Measurements from ENCODE around the gene PHF1. TPM values are rescaled to one million over a fixed set of nuclear protein-coding genes. Genes with fewer than 3 reads are reported as not detected.

Gene PHF1
- total and polyA plus RNA-seq, 2 of the 13 experiments (the other 11 are each of a cell fraction or from before 2014, with no cell fraction given), result 25.4 to 61.9 TPM

DNA sequence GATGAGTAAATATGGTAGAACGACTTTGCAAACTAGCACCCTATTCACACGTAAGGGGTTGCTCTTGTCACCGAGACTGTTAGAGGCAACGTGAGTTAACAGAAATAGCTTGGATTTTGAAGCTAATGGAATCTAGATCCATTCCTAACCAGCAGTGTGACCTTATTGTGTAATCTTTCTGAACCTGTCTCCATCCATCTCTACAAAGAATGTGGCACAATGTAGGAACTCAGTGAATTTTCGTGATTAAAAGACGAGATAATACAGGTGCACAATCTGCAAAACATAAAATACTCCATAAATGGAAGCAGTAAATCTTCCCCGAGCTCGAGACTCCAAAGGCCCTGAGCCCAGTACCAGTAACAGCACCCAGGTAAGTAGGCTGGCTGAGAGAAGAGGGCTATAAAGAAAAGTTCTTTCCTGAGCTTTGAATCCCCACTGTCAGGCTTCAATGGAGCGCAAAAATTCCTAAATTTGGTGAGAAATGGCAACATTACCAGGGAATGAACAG is 20.0 kb upstream of the PHF1 start (continued):
- TF ChIP-seq GABPB1 (CRISPR knock-in tag; IDR thresholded peaks at IDR 0.05) (no peak), ZNF841 (CRISPR knock-in tag; IDR thresholded peaks at IDR 0.05; ENCODE audit: borderline replicate concordance) (no peak), ZNF329 (CRISPR knock-in tag; IDR thresholded peaks at IDR 0.05; ENCODE audit: low read depth) (no peak), ZNF781 (CRISPR knock-in tag; IDR thresholded peaks at IDR 0.05; ENCODE audit: borderline replicate concordance, not compliant biosample characterization) (no peak), SIX1 (CRISPR knock-in tag; IDR thresholded peaks at IDR 0.05; ENCODE audit: borderline replicate concordance) (no peak), ZBTB34 (CRISPR knock-in tag; IDR thresholded peaks at IDR 0.05) (no peak), MXD4 (CRISPR knock-in tag; IDR thresholded peaks at IDR 0.05) (no peak), TSC22D2 (CRISPR knock-in tag; IDR thresholded peaks at IDR 0.05; ENCODE audit: borderline replicate concordance) (no peak), CBX2 (IDR thresholded peaks at IDR 0.05; ENCODE audit: low read depth, low read length) (no peak), CBX2 (CRISPR knock-in tag; IDR thresholded peaks at IDR 0.05; ENCODE audit: low read depth) (no peak), ZNF235 (CRISPR knock-in tag; IDR thresholded peaks at IDR 0.05; ENCODE audit: borderline replicate concordance) (no peak), NR2F6 (IDR thresholded peaks at IDR 0.05) (no peak), NR2F6 (CRISPR knock-in tag; IDR thresholded peaks at IDR 0.05) (no peak), ZNF607 (CRISPR knock-in tag; IDR thresholded peaks at IDR 0.05; ENCODE audit: borderline replicate concordance) (0 out of 2 replicates have a peak, but pooled peaks have one; percentile 93), ZNF510 (CRISPR knock-in tag; IDR thresholded peaks at IDR 0.05; ENCODE audit: low read depth) (no peak; the same call in 1 of the 2 replicates), ZEB1 (IDR thresholded peaks at IDR 0.05; ENCODE audit: insufficient replicate concordance, low read depth) (peak; percentile 40)
- TF ChIP-seq, protein P1, sequence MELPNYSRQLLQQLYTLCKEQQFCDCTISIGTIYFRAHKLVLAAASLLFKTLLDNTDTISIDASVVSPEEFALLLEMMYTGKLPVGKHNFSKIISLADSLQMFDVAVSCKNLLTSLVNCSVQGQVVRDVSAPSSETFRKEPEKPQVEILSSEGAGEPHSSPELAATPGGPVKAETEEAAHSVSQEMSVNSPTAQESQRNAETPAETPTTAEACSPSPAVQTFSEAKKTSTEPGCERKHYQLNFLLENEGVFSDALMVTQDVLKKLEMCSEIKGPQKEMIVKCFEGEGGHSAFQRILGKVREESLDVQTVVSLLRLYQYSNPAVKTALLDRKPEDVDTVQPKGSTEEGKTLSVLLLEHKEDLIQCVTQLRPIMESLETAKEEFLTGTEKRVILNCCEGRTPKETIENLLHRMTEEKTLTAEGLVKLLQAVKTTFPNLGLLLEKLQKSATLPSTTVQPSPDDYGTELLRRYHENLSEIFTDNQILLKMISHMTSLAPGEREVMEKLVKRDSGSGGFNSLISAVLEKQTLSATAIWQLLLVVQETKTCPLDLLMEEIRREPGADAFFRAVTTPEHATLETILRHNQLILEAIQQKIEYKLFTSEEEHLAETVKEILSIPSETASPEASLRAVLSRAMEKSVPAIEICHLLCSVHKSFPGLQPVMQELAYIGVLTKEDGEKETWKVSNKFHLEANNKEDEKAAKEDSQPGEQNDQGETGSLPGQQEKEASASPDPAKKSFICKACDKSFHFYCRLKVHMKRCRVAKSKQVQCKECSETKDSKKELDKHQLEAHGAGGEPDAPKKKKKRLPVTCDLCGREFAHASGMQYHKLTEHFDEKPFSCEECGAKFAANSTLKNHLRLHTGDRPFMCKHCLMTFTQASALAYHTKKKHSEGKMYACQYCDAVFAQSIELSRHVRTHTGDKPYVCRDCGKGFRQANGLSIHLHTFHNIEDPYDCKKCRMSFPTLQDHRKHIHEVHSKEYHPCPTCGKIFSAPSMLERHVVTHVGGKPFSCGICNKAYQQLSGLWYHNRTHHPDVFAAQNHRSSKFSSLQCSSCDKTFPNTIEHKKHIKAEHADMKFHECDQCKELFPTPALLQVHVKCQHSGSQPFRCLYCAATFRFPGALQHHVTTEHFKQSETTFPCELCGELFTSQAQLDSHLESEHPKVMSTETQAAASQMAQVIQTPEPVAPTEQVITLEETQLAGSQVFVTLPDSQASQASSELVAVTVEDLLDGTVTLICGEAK (IDR thresholded peaks at IDR 0.05), result no peak
- TF ChIP-seq, protein P1 (CRISPR knock-in tag; IDR thresholded peaks at IDR 0.05), result no peak
- TF ChIP-seq, protein P2, sequence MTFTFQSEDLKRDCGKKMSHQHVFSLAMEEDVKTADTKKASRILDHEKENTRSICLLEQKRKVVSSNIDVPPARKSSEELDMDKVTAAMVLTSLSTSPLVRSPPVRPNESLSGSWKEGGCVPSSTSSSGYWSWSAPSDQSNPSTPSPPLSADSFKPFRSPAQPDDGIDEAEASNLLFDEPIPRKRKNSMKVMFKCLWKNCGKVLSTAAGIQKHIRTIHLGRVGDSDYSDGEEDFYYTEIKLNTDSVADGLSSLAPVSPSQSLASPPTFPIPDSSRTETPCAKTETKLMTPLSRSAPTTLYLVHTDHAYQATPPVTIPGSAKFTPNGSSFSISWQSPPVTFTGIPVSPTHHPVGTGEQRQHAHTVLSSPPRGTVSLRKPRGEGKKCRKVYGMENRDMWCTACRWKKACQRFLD (CRISPR knock-in tag; IDR thresholded peaks at IDR 0.05; ENCODE audit: borderline replicate concordance), result no peak
